ENCODE data around the gene CSTA. TPM values are rescaled to one million over a fixed set of nuclear protein-coding genes. Genes with fewer than 3 reads are reported as not detected.

The CSTA gene
- total and polyA plus RNA-seq, 2 donors from 2014 or later: 0.80 to 4.6 TPM

GRCh38 chr3:122389197-122389596 lies 64.1 kb downstream of the CSTA start:
- no peak overlapping the region for H3K9ac ChIP-seq (ENCODE audit: low read length in 3 of 3)
- no peak overlapping the region for H3K27ac ChIP-seq (ENCODE audit: low read depth in 2 of 2, low read length in 2 of 2)
- intact Hi-C loops (cut with DNase I): no loop called here
- H3K36me3 ChIP-seq (ENCODE audit: control insufficient read depth in 2 of 3, insufficient read depth in 3 of 3, low read length in 3 of 3): peaks cover 0 to 3% (median 0%) of the 10 kb centered on the region in 3 donors
- FAIRE-seq: no peak
- H3K9me3 ChIP-seq (ENCODE audit: control insufficient read depth in 2 of 3, insufficient read depth in 1 of 3, low read length in 3 of 3): no peaks in the 10 kb centered on the region
- no peaks in the 10 kb centered on the region for H3K27me3 ChIP-seq (ENCODE audit: control insufficient read depth, insufficient read depth, low read length)
- DNase-seq: no peak
- peaks cover 0 to 15% (median 2%) of the 10 kb centered on the region in 3 donors for H3K4me1 ChIP-seq (ENCODE audit: control insufficient read depth in 2 of 3, insufficient read depth in 2 of 3, low read depth in 1 of 3, low read length in 3 of 3)
- TF ChIP-seq, protein P1, sequence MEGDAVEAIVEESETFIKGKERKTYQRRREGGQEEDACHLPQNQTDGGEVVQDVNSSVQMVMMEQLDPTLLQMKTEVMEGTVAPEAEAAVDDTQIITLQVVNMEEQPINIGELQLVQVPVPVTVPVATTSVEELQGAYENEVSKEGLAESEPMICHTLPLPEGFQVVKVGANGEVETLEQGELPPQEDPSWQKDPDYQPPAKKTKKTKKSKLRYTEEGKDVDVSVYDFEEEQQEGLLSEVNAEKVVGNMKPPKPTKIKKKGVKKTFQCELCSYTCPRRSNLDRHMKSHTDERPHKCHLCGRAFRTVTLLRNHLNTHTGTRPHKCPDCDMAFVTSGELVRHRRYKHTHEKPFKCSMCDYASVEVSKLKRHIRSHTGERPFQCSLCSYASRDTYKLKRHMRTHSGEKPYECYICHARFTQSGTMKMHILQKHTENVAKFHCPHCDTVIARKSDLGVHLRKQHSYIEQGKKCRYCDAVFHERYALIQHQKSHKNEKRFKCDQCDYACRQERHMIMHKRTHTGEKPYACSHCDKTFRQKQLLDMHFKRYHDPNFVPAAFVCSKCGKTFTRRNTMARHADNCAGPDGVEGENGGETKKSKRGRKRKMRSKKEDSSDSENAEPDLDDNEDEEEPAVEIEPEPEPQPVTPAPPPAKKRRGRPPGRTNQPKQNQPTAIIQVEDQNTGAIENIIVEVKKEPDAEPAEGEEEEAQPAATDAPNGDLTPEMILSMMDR (IDR thresholded peaks at IDR 0.05; ENCODE audit: borderline replicate concordance, extremely low read depth, insufficient read depth): no peak
- H3K4me3 ChIP-seq (ENCODE audit: low read length in 3 of 3): no peak overlapping the region

DNA sequence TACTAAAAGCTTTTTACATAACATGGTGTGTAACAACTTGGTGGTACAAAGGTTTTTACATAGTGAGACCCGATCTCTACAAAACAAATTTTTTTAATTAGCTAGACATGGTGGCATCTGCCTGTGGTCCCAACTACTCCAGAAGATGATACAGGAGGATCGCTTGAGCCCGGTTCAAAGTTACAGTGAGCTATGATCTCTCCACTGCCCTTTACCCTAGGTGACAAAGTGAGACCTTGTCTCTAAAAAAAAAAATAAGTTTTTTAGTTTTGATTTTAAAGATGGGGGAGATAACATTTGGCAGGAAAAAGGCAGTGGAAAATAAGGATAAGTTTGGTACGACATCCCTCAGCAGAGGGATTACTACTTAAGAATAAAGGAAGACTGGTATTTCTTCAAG lies 64.8 kb downstream of the CSTA start:
- no peak for FAIRE-seq

DNA sequence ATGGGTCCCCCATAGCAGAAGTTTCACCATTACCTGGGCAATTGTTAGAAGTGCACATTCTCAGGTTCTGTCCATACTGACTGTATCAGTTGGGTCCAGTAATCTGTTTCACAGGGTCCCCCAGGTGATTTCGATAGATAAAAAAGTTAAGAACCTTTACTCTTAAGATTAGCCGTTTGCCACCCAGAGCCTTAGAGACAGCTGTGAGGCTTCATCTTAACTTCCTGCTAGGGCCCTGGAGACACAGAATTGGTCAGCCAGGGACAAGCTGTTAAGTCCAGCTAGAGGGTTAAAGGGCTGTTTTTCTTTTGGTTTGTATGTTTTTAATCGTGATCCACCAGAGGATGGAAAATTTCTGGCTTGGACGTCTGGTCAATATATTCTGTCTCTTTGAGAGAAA lies 65.6 kb downstream of the CSTA start:
- TF ChIP-seq, protein P1 (IDR thresholded peaks at IDR 0.05; ENCODE audit: borderline replicate concordance, extremely low read depth, insufficient read depth): no peak
- Histone ChIP-seq H3K4me1 (ENCODE audit: control insufficient read depth in 2 of 3, insufficient read depth in 2 of 3, low read depth in 1 of 3, low read length in 3 of 3) (peaks cover 0 to 11% (median 2%) of the 10 kb centered on the region in 3 donors), H3K9ac (ENCODE audit: low read length in 3 of 3) (no peak overlapping the region), H3K36me3 (ENCODE audit: control insufficient read depth in 2 of 3, insufficient read depth in 3 of 3, low read length in 3 of 3) (peaks cover 0 to 4% (median 2%) of the 10 kb centered on the region in 3 donors), H3K27ac (ENCODE audit: low read depth in 2 of 2, low read length in 2 of 2) (no peak overlapping the region), H3K27me3 (ENCODE audit: control insufficient read depth, insufficient read depth, low read length) (no peaks in the 10 kb centered on the region), H3K9me3 (ENCODE audit: control insufficient read depth in 2 of 3, insufficient read depth in 1 of 3, low read length in 3 of 3) (no peaks in the 10 kb centered on the region), H3K4me3 (ENCODE audit: low read length in 3 of 3) (no peak overlapping the region)
- peak in 2 of 5 donors; percentile 16 to 63 for DNase-seq
- intact Hi-C loops (cut with DNase I): loop anchor here (10.0 kb wide), 1 partner anchor 294 kb away; the partner anchor contains the start of gene PARP14
- FAIRE-seq: no peak

More for the DNA sequence above, 64.8 kb downstream of the CSTA start:
- Histone ChIP-seq H3K27ac (ENCODE audit: low read depth in 2 of 2, low read length in 2 of 2) (no peak overlapping the region), H3K4me3 (ENCODE audit: low read length in 3 of 3) (no peak overlapping the region), H3K36me3 (ENCODE audit: control insufficient read depth in 2 of 3, insufficient read depth in 3 of 3, low read length in 3 of 3) (peaks cover 0 to 4% (median under 1%) of the 10 kb centered on the region in 3 donors), H3K9me3 (ENCODE audit: control insufficient read depth in 2 of 3, insufficient read depth in 1 of 3, low read length in 3 of 3) (no peaks in the 10 kb centered on the region), H3K27me3 (ENCODE audit: control insufficient read depth, insufficient read depth, low read length) (no peaks in the 10 kb centered on the region), H3K9ac (ENCODE audit: low read length in 3 of 3) (no peak overlapping the region), H3K4me1 (ENCODE audit: control insufficient read depth in 2 of 3, insufficient read depth in 2 of 3, low read depth in 1 of 3, low read length in 3 of 3) (peaks cover 0 to 15% (median 2%) of the 10 kb centered on the region in 3 donors)
- TF ChIP-seq, protein P1 (IDR thresholded peaks at IDR 0.05; ENCODE audit: borderline replicate concordance, extremely low read depth, insufficient read depth): no peak
- DNase-seq: no peak
- intact Hi-C loops (cut with DNase I): loop anchor here (10.0 kb wide), 1 partner anchor 295 kb away; the partner anchor contains the start of gene PARP14

Other genes with a start within 250 kb of the CSTA start
- 72.8 TPM for gene CASR, start 141.6 kb upstream of the CSTA start, total RNA-seq
- gene CASR, start 141.6 kb upstream of the CSTA start, polyA plus RNA-seq (ENCODE audit: insufficient read depth, low read depth, low replicate concordance): 14.8 TPM
- 27.9 TPM for gene MIX23, start 58.0 kb downstream of the CSTA start, total RNA-seq
- gene MIX23, start 58.0 kb downstream of the CSTA start, polyA plus RNA-seq (ENCODE audit: insufficient read depth, low read depth, low replicate concordance): 84.0 TPM
- gene FAM162A, start 58.9 kb downstream of the CSTA start, total RNA-seq: 46.6 TPM
- 213 TPM for gene FAM162A, start 58.9 kb downstream of the CSTA start, polyA plus RNA-seq (ENCODE audit: insufficient read depth, low read depth, low replicate concordance)
- gene WDR5B, start 90.8 kb downstream of the CSTA start, total RNA-seq: 8.8 TPM
- gene WDR5B, start 90.8 kb downstream of the CSTA start, polyA plus RNA-seq (ENCODE audit: insufficient read depth, low read depth, low replicate concordance): 3.8 TPM
- gene KPNA1, start 189.7 kb downstream of the CSTA start, total RNA-seq: 64.5 TPM
- gene KPNA1, start 189.7 kb downstream of the CSTA start, polyA plus RNA-seq (ENCODE audit: insufficient read depth, low read depth, low replicate concordance): 16.8 TPM
- gene PARP9, start 239.1 kb downstream of the CSTA start, total RNA-seq: 54.0 TPM
- gene PARP9, start 239.1 kb downstream of the CSTA start, polyA plus RNA-seq (ENCODE audit: insufficient read depth, low read depth, low replicate concordance): 27.8 TPM
- 58.0 TPM for gene DTX3L, start 239.1 kb downstream of the CSTA start, total RNA-seq
- gene DTX3L, start 239.1 kb downstream of the CSTA start, polyA plus RNA-seq (ENCODE audit: insufficient read depth, low read depth, low replicate concordance): 8.4 TPM

Measured in kidney (tissue), 14 donors.